HEK293 (cell line): ENCODE data around the gene ASTN2.

Experiments used
- ATF2 ChIP-seq: fragments of 450-650 bp; formaldehyde crosslinking; IDR thresholded peaks from 2 replicates; pipeline ENCODE4 v1.5.1; 2016; ENCODE audit warnings: missing biosample characterization, missing genetic modification characterization, low read depth
- BCL11A ChIP-seq: fragments of 450-650 bp; formaldehyde crosslinking; IDR thresholded peaks from 2 replicates; pipeline ENCODE4 v1.5.1; 2016; ENCODE audit warnings: low read depth, missing biosample characterization, missing genetic modification characterization
- CTCF ChIP-seq: fragments of 450-650 bp; formaldehyde crosslinking; IDR thresholded peaks from 2 replicates; pipeline ENCODE4 v1.5.1; 2016; ENCODE audit warnings: missing biosample characterization, missing genetic modification characterization
- PATZ1 ChIP-seq: fragments of 450-650 bp; formaldehyde crosslinking; IDR thresholded peaks from 2 replicates; pipeline ENCODE4 v1.5.1; 2016; ENCODE audit warnings: missing biosample characterization, missing genetic modification characterization
- REST ChIP-seq: fragments of 450-650 bp; formaldehyde crosslinking; IDR thresholded peaks from 2 replicates; pipeline ENCODE4 v1.5.1; 2016; ENCODE audit warnings: missing biosample characterization, missing genetic modification characterization
- SETDB1 ChIP-seq: IDR thresholded peaks from one replicate; pipeline ENCODE4 v1.6.1; 2017; ENCODE audit warnings: mild to moderate bottlenecking, low read length, moderate library complexity, mixed read lengths; ENCODE audit not compliant: insufficient read length
- ZNF157 ChIP-seq: fragments of 450-650 bp; formaldehyde crosslinking; IDR thresholded peaks from 2 replicates; pipeline ENCODE4 v1.5.1; 2016; ENCODE audit warnings: missing biosample characterization, missing genetic modification characterization
- ZNF354C ChIP-seq: fragments of 450-650 bp; formaldehyde crosslinking; IDR thresholded peaks from 2 replicates; pipeline ENCODE4 v1.5.1; 2016; ENCODE audit warnings: missing biosample characterization, missing genetic modification characterization, low read depth, borderline replicate concordance
- ZNF37A ChIP-seq: fragments of 450-650 bp; IDR thresholded peaks from 2 replicates; pipeline ENCODE4 v1.5.1; 2018; ENCODE audit warnings: missing biosample characterization, missing genetic modification characterization
- ZNF391 ChIP-seq: fragments of 450-650 bp; formaldehyde crosslinking; IDR thresholded peaks from 2 replicates; pipeline ENCODE4 v1.5.1; 2016; ENCODE audit warnings: low read depth, missing biosample characterization, missing genetic modification characterization, borderline replicate concordance
- ZNF449 ChIP-seq: fragments of 450-650 bp; formaldehyde crosslinking; IDR thresholded peaks from 2 replicates; pipeline ENCODE4 v1.5.1; 2017; ENCODE audit warnings: missing biosample characterization, mild to moderate bottlenecking, missing genetic modification characterization, moderate library complexity
- ZNF521 ChIP-seq: fragments of 450-650 bp; formaldehyde crosslinking; IDR thresholded peaks from 2 replicates; pipeline ENCODE4 v1.5.1; 2017; ENCODE audit warnings: missing biosample characterization, mild to moderate bottlenecking, missing genetic modification characterization
- ZNF768 ChIP-seq: fragments of 450-650 bp; formaldehyde crosslinking; IDR thresholded peaks from 2 replicates; pipeline ENCODE4 v1.5.1; 2018; ENCODE audit warnings: missing biosample characterization, mild to moderate bottlenecking, missing genetic modification characterization

GRCh38 chr9:117379341-117379740 lies 35.5 kb downstream of the ASTN2 start:
- TF ChIP-seq ATF2 (tag by site-specific recombination) (no peak), CTCF (tag by site-specific recombination) (no peak), ZNF521 (no peak), ZNF354C (tag by site-specific recombination) (no peak), ZNF449 (tag by site-specific recombination) (no peak), BCL11A (tag by site-specific recombination) (no peak), ZNF391 (tag by site-specific recombination) (no peak), SETDB1 (no peak), REST (no peak), ZNF37A (tag by site-specific recombination) (no peak), ZNF157 (tag by site-specific recombination) (no peak), ZNF768 (tag by site-specific recombination) (no peak), PATZ1 (tag by site-specific recombination) (no peak)
